SK-N-MC (cell line): Measurements from ENCODE around the gene SCNN1A.

Experiments used
- EZH2 ChIP-seq: fragments of 200-600 bp; sonication (generic); IDR thresholded peaks from one replicate; pipeline ENCODE4 v1.6.1; 2017; ENCODE audit warnings: antibody characterized with exemption
- POLR2AphosphoS5 ChIP-seq: IDR thresholded peaks from 2 replicates; pipeline ENCODE4 v1.6.1; 2012; ENCODE audit warnings: mild to moderate bottlenecking, low read depth, low read length, borderline replicate concordance

DNA sequence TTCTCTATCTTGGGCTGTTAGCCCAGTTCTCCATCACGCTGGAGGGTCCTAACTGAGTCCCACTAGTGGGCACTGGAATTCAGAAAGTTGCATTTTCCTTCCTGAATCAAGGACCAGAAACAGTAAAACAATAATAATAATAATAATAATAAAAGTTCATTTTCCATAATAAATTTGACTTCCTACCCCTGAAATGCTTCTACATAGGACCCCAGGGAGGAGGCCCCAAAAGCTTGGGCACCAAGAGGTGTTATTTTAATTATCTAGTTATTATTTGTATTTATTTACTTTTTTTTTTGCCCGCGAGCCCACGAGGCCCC lies 12.4 kb downstream of the SCNN1A start:
- TF ChIP-seq POLR2AphosphoS5, result no peak
- no peak for TF ChIP-seq EZH2
